Endothelial cell of umbilical vein (primary cell): ENCODE data around the gene ADD2. TPM values are rescaled to one million over a fixed set of nuclear protein-coding genes. Genes with fewer than 3 reads are reported as not detected.

Experiments
- Bru-seq: library from RNA; stranded (reverse); fragments of 400-500 nt; gene quantifications from one replicate; lab custom pipeline; 2021; lab: Mats Ljungman, UMichigan
- BruChase-seq, 2 experiments: library from RNA; stranded (reverse); fragments of 400-500 nt; gene quantifications; one replicate each; lab custom pipeline; 2021; lab: Mats Ljungman, UMichigan
- BruUV-seq: library from RNA; stranded (reverse); fragments of 400-500 nt; replicated peaks from 2 replicates; lab custom pipeline; 2021; lab: Mats Ljungman, UMichigan
- CTCF ChIA-PET: fragments of 300-600, 350-600 bp; sonication (Branson Sonifier 250); formaldehyde crosslinking; loops from one replicate; lab custom pipeline; 2021; ENCODE audit warnings: antibody characterized with exemption, inconsistent platforms; lab: Charles Lee
- POLR2A ChIA-PET: fragments of 300-600, 350-600 bp; sonication (Branson Sonifier 250); formaldehyde crosslinking; loops from one replicate; lab custom pipeline; 2021; ENCODE audit warnings: antibody characterized with exemption, inconsistent platforms; lab: Charles Lee
- DNase-seq: peaks from one replicate; pipeline ENCODE4 v3.0.0-alpha.2; 2011; ENCODE audit warnings: low read depth, low spot score
- FAIRE-seq: peaks from 2 replicates; lab custom pipeline; 2011; peaks lifted over from hg19 to GRCh38; lab: Jason Lieb, UNC
- H2AFZ ChIP-seq: 2 replicates; pipeline ENCODE4 v1.6.0; 2012; ENCODE audit warnings: low read depth, low read length, control low read depth, inconsistent platforms
- H3K27ac ChIP-seq: 2 replicates; pipeline ENCODE4 v1.5.1; 2011; ENCODE audit warnings: low read depth, mild to moderate bottlenecking, control low read depth, low read length, moderate library complexity; ENCODE audit not compliant: insufficient read depth
- H3K27me3 ChIP-seq, 2 experiments: 2 replicates each; pipeline versions ENCODE4 v1.6.0 to v1.6.1; 2011; ENCODE audit warnings: low read length in 2 of 2, mixed read lengths in 1 of 2; ENCODE audit not compliant: control insufficient read depth in 2 of 2, insufficient read depth in 2 of 2
- H3K36me3 ChIP-seq, 2 experiments: 2 replicates in 1 of 2; 3 replicates in 1 of 2; pipeline ENCODE4 v1.5.1; 2011; ENCODE audit warnings: low read length in 2 of 2, mild to moderate bottlenecking in 1 of 2, moderate library complexity in 1 of 2; ENCODE audit not compliant: control insufficient read depth in 2 of 2, insufficient read depth in 2 of 2; ENCODE audit errors: extremely low read depth in 1 of 2
- H3K4me1 ChIP-seq: 3 replicates; pipeline ENCODE4 v1.5.1; 2011; ENCODE audit warnings: mild to moderate bottlenecking, low read length; ENCODE audit not compliant: control insufficient read depth, insufficient read depth; ENCODE audit errors: extremely low read depth
- H3K4me2 ChIP-seq: 2 replicates; pipeline ENCODE4 v1.6.1; 2011; ENCODE audit warnings: low read length, control low read depth, mixed read lengths; ENCODE audit not compliant: insufficient read depth
- H3K4me3 ChIP-seq, 3 experiments: fragments of 200-600 bp in 1 of 3; sonication (generic), shearing (Covaris generic) in 1 of 3; replicated peaks in 1 of 3; 2 replicates each; pipeline ENCODE4 v1.5.1; 2011 to 2016; ENCODE audit warnings: control low read depth in 3 of 3, low read length in 3 of 3, mild to moderate bottlenecking in 2 of 3, inconsistent platforms in 1 of 3, low read depth in 1 of 3, moderate library complexity in 1 of 3; ENCODE audit not compliant: insufficient read depth in 1 of 3
- H3K79me2 ChIP-seq: 2 replicates; pipeline ENCODE4 v1.6.0; 2012; ENCODE audit warnings: low read length, inconsistent platforms; ENCODE audit not compliant: control insufficient read depth, insufficient read depth
- H3K9ac ChIP-seq: replicated peaks from 2 replicates; pipeline ENCODE3; 2011; ENCODE audit warnings: low read length, control low read depth; ENCODE audit not compliant: insufficient read depth; ENCODE audit errors: extremely low read depth
- H3K9me1 ChIP-seq: replicated peaks from 3 replicates; pipeline ENCODE4 v1.6.0; 2011; ENCODE audit warnings: mild to moderate bottlenecking, low read length; ENCODE audit not compliant: control insufficient read depth, insufficient read depth; ENCODE audit errors: extremely low read depth
- H3K9me3 ChIP-seq: replicated peaks from 2 replicates; pipeline ENCODE4 v1.5.1; 2012; ENCODE audit warnings: low read length, inconsistent platforms; ENCODE audit not compliant: control insufficient read depth, insufficient read depth
- H4K20me1 ChIP-seq: replicated peaks from 2 replicates; pipeline ENCODE3; 2011; ENCODE audit warnings: mild to moderate bottlenecking, low read length; ENCODE audit not compliant: control insufficient read depth, insufficient read depth; ENCODE audit errors: extremely low read depth
- EZH2 ChIP-seq: IDR thresholded peaks from 2 replicates; pipeline ENCODE4 v1.6.1; 2012; ENCODE audit warnings: borderline replicate concordance, low read depth, mild to moderate bottlenecking, moderate library complexity, low read length, inconsistent platforms; ENCODE audit not compliant: severe bottlenecking
- FOS ChIP-seq: IDR thresholded peaks from 2 replicates; pipeline ENCODE4 v1.6.1; 2011; ENCODE audit warnings: mild to moderate bottlenecking, low read length, moderate library complexity, borderline replicate concordance; ENCODE audit not compliant: insufficient read depth
- GATA2 ChIP-seq: IDR thresholded peaks from 2 replicates; pipeline ENCODE4 v1.7.0; 2011; ENCODE audit warnings: low read depth, mild to moderate bottlenecking, moderate library complexity, mixed read lengths, low read length; ENCODE audit not compliant: insufficient read length, insufficient read depth
- JUN ChIP-seq: IDR thresholded peaks from 2 replicates; pipeline ENCODE4 v1.6.1; 2011; ENCODE audit warnings: borderline replicate concordance, low read depth; ENCODE audit not compliant: insufficient read length, insufficient read depth
- MYC ChIP-seq: IDR thresholded peaks from one replicate; pipeline ENCODE4 v1.6.1; 2011; ENCODE audit warnings: mild to moderate bottlenecking, low read depth, low read length
- POLR2A ChIP-seq: IDR thresholded peaks from 2 replicates; pipeline ENCODE4 v1.6.1; 2012; ENCODE audit warnings: low read depth, mild to moderate bottlenecking, control low read depth, low read length
- POLR2AphosphoS5 ChIP-seq: IDR thresholded peaks from 2 replicates; pipeline ENCODE4 v1.6.1; 2012; ENCODE audit warnings: low read depth, mild to moderate bottlenecking, control low read depth, low read length, moderate library complexity; ENCODE audit not compliant: insufficient read depth
- dilution Hi-C: fragments of 300-500 bp; cut with MboI; formaldehyde crosslinking; loops from one replicate; pipeline ENCODE4 v1.15.0; 2019; ENCODE audit warnings: low sequenced_read_pairs; ENCODE audit not compliant: extremely low pct_ligation_motif_present
- intact Hi-C: fragments of 100-400 bp; cut with micrococcal nuclease; formaldehyde crosslinking; loops from one replicate; pipeline ENCODE4 v1.10.0; 2022
- long read RNA-seq: library from polyadenylated mRNA; stranded (forward); transcript quantifications from one replicate; pipeline ENCODE4 v2.0.0, GENCODE V29; 2021
- polyA minus RNA-seq, 3 experiments: library from RNA; depleted of rRNA, polyadenylated mRNA; stranded (reverse); fragments of >200 nt; gene quantifications; 1 replicate in 1 of 3; 2 replicates in 2 of 3; pipeline ENCODE4 v1.2.3, GENCODE V29; 2011
- polyA plus RNA-seq, 4 experiments: library from polyadenylated mRNA; depleted of rRNA in 3 of 4; stranded (reverse) in 3 of 4; unstranded in 1 of 4; fragments of >200 nt; gene quantifications; 2 replicates each; pipeline versions ENCODE4 v1.2.1 to v1.2.3, GENCODE V29; 2011 to 2012; ENCODE audit warnings: missing spikeins in 1 of 4
- total RNA-seq: library from RNA; stranded (reverse); gene quantifications from 2 replicates; pipeline ENCODE4 v1.2.3, GENCODE V29; 2021
- TF ChIP-seq, protein P1 (sequence below): IDR thresholded peaks from 2 replicates; pipeline ENCODE4 v1.6.1; 2011; ENCODE audit not compliant: insufficient read depth, insufficient read length
- TF ChIP-seq, protein P2 (sequence below), 2 donors: IDR thresholded peaks; 1 replicate in 1 of 2; 2 replicates in 1 of 2; pipeline ENCODE4 v1.5.1; 2011; ENCODE audit warnings: low read length in 2 of 2, mild to moderate bottlenecking in 2 of 2, moderate library complexity in 2 of 2, control low read depth in 1 of 2, inconsistent platforms in 1 of 2, low read depth in 1 of 2; ENCODE audit not compliant: insufficient read depth in 1 of 2; ENCODE audit errors: extremely low read depth in 1 of 2

The ADD2 gene, protein sequence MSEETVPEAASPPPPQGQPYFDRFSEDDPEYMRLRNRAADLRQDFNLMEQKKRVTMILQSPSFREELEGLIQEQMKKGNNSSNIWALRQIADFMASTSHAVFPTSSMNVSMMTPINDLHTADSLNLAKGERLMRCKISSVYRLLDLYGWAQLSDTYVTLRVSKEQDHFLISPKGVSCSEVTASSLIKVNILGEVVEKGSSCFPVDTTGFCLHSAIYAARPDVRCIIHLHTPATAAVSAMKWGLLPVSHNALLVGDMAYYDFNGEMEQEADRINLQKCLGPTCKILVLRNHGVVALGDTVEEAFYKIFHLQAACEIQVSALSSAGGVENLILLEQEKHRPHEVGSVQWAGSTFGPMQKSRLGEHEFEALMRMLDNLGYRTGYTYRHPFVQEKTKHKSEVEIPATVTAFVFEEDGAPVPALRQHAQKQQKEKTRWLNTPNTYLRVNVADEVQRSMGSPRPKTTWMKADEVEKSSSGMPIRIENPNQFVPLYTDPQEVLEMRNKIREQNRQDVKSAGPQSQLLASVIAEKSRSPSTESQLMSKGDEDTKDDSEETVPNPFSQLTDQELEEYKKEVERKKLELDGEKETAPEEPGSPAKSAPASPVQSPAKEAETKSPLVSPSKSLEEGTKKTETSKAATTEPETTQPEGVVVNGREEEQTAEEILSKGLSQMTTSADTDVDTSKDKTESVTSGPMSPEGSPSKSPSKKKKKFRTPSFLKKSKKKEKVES
- total RNA-seq: not detected in 2 replicates
- polyA plus RNA-seq: 0.06 and 0.17 TPM in 2 replicates
- polyA plus RNA-seq (2011; cell fraction: cytosol; rRNA removed): 0.03 TPM in 2 replicates
- polyA plus RNA-seq (2011; cell fraction: nucleus; rRNA removed): 0.06 TPM in 1 of 2 replicates, not detected in the other
- 0.17 and 0.37 TPM in 2 replicates for polyA plus RNA-seq (2012)
- 0.23 and 0.24 TPM in 2 replicates for polyA minus RNA-seq
- not detected for polyA minus RNA-seq (2011; cell fraction: cytosol; rRNA and poly(A)+ RNA removed)
- not detected in 2 replicates for polyA minus RNA-seq (2011; cell fraction: nucleus; rRNA and poly(A)+ RNA removed)
- Bru-seq, nascent RNA: percentile 6 among the genes with signal in this experiment
- percentile 2 among the genes with signal in this experiment for BruChase-seq, experiment 1, labeled RNA remaining after a 6-hour chase
- percentile 1 among the genes with signal in this experiment for BruChase-seq, experiment 2, labeled RNA remaining after a 2-hour chase
- long read RNA-seq: 0 reads

DNA sequence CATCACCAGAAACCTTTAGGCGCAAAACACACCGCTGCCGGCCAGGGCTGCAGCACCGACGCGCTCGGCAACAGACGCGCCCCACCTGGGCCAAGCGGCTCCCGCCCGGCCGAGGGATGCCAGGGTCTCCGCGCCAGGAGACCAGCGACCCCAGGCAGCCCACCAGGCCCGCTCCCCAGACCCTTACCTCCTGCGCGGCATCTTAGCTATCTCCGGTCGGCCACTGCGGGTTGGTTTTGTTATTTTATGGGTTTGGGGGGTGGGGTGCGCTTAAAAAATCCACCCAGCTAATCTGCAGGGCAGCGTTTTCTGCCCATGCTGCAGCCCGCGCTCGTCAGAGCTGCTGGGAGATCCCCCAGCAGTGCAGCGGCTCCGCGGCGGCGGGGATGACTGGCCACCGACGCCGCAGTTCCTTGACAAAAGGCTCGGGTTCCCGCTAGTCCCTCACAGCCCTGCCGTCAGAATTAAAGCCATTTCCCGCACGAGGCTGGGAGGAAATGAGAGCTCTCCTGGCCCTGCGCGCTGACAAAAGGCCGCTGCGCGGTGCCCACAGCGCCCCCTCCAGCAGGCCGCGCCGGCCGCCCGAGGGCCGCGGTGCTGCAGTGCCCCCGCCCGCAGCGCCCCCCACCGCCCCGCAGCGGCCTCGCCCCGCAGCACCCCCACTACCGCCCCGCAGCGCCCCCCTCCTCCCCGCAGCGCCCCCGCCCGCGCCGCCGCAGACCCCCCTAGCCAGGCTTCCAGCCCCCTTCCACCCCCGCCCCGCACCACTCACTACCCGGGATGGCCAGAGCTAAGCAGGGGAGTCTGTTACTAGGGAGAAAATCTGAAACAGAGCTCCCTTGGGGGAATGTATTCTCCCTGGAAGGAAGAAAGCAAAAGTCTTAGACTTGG is at the start of gene ADD2:
Gene ADD2, minus strand, starts transcription at position 502 of the 891 bp plus-strand sequence. CDS start 61,792 bp downstream, outside the sequence.
- Histone ChIP-seq H3K9me1 (no peaks in the 10 kb centered on the region), H4K20me1 (no peaks in the 10 kb centered on the region), H3K79me2 (no peaks in the 10 kb centered on the region), H2AFZ (peak within 1 kb of the TSS; percentile 19), H3K27ac (no peak within 1 kb of the TSS), H3K4me1 (peaks cover 3% of the 10 kb centered on the region), H3K9ac (no peak within 1 kb of the TSS), H3K4me3 (no peak within 1 kb of the TSS), H3K4me2 (no peak within 1 kb of the TSS), H3K9me3 (no peaks in the 10 kb centered on the region), H3K36me3 (no peaks in the 10 kb centered on the region), H3K27me3 (peaks cover 55 to 63% of the 10 kb centered on the region in 2 experiments)
- no peak for FAIRE-seq
- no peak for TF ChIP-seq POLR2A
- TF ChIP-seq MYC: no peak
- TF ChIP-seq POLR2AphosphoS5: no peak
- TF ChIP-seq EZH2: peak; percentile 94
- TF ChIP-seq FOS: no peak
- TF ChIP-seq, protein P1, sequence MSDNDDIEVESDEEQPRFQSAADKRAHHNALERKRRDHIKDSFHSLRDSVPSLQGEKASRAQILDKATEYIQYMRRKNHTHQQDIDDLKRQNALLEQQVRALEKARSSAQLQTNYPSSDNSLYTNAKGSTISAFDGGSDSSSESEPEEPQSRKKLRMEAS: no peak
- TF ChIP-seq, protein P2, sequence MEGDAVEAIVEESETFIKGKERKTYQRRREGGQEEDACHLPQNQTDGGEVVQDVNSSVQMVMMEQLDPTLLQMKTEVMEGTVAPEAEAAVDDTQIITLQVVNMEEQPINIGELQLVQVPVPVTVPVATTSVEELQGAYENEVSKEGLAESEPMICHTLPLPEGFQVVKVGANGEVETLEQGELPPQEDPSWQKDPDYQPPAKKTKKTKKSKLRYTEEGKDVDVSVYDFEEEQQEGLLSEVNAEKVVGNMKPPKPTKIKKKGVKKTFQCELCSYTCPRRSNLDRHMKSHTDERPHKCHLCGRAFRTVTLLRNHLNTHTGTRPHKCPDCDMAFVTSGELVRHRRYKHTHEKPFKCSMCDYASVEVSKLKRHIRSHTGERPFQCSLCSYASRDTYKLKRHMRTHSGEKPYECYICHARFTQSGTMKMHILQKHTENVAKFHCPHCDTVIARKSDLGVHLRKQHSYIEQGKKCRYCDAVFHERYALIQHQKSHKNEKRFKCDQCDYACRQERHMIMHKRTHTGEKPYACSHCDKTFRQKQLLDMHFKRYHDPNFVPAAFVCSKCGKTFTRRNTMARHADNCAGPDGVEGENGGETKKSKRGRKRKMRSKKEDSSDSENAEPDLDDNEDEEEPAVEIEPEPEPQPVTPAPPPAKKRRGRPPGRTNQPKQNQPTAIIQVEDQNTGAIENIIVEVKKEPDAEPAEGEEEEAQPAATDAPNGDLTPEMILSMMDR (IDR thresholded peaks at IDR 0.05; ENCODE audit: extremely low read depth in 1 of 2, insufficient read depth in 1 of 2, low read depth in 1 of 2, low read length in 2 of 2): peak; percentile 12 to 30
- no peak for TF ChIP-seq JUN
- TF ChIP-seq GATA2: no peak
- BruUV-seq: no TSS peak
- intact Hi-C loops: no loop called here
- DNase-seq: peak; percentile 21
- dilution Hi-C loops: no loop called here
- CTCF ChIA-PET: interaction anchor here (0.6 to 1.3 kb wide), 5 partner anchors 9 to 438 kb away, joined by 3 to 5 read pairs (median 3); no protein-coding TSS in a partner anchor
- POLR2A ChIA-PET: no interaction called here
